Measurements from ENCODE around the gene FAXDC2. TPM values are rescaled to one million over a fixed set of nuclear protein-coding genes. Genes with fewer than 3 reads are reported as not detected.

Gene FAXDC2
- total and polyA plus RNA-seq, 9 of the 15 experiments (the other 6 are each of a cell fraction or from before 2014, with no cell fraction given): 2.4 to 30.0 (median 9.9) TPM

GRCh38 chr5:154815025-154815424 lies 35.4 kb downstream of the FAXDC2 start:
- FAIRE-seq: no peak

More at GRCh38 chr5:154815025-154815424, 35.4 kb downstream of the FAXDC2 start:
- in situ Hi-C loops (cut with MboI) (no loop called here), intact Hi-C loops (cut with micrococcal nuclease) (no loop called here)
- Histone ChIP-seq H3K9me3 (replicated peaks; ENCODE audit: control insufficient read depth, insufficient read depth, low read depth, low read length) (no peaks in the 10 kb centered on the region), H3K27me3 (ENCODE audit: control insufficient read depth in 2 of 2, insufficient read depth in 2 of 2, low read length in 2 of 2) (no peaks in the 10 kb centered on the region), H2AFZ (ENCODE audit: low read depth, low read length) (no peak overlapping the region), H3K79me2 (ENCODE audit: control insufficient read depth, insufficient read depth, low read length) (peaks cover 12% of the 10 kb centered on the region; the same call in 1 of the 3 replicates), H3K4me2 (ENCODE audit: insufficient read depth, low read length) (no peak overlapping the region), H3K9me1 (ENCODE audit: control insufficient read depth, insufficient read depth, low read length) (no peaks in the 10 kb centered on the region), H3K36me3 (ENCODE audit: control insufficient read depth, insufficient read depth, low read length) (peaks cover 96% of the 10 kb centered on the region), H3K4me1 (replicated peaks in 1 of 2; ENCODE audit: control insufficient read depth in 2 of 2, insufficient read depth in 2 of 2, low read length in 2 of 2) (peaks cover 19 to 26% of the 10 kb centered on the region in 2 experiments), H3K4me3 (no peak overlapping the region), H4K20me1 (replicated peaks; ENCODE audit: control insufficient read depth, insufficient read depth, low read length) (peaks cover 6% of the 10 kb centered on the region; the same call in 1 of the 2 replicates), H3K9ac (ENCODE audit: insufficient read depth in 1 of 2, low read depth in 2 of 2, low read length in 2 of 2) (no peak overlapping the region), H3K27ac (ENCODE audit: extremely low read depth, low read depth, low read length) (no peak overlapping the region)
- ChIA-PET POLR2A (interaction anchor here (0.7 kb wide), 1 partner anchor 31 kb away, joined by 3 read pairs; no protein-coding TSS in a partner anchor), CTCF (ENCODE audit: low intra/inter-chr PET ratio) (no interaction called here)
- no TSS peak for BruUV-seq (replicated peaks)
- 91% methylated on average over 10 of the region's 11 CpGs for WGBS (ENCODE audit: insufficient coverage, low coverage, missing lambda C conversion rate)
- ATAC-seq (no peak), DNase-seq (ENCODE audit: extremely low read depth in 1 of 4, low spot score in 3 of 4) (no peak)
- TF ChIP-seq ZNF277 (CRISPR knock-in tag; IDR thresholded peaks at IDR 0.05; ENCODE audit: borderline replicate concordance) (no peak), NR3C1 (CRISPR knock-in tag; IDR thresholded peaks at IDR 0.05) (no peak), ZNF57 (CRISPR knock-in tag; IDR thresholded peaks at IDR 0.05) (no peak), HDAC8 (tag; IDR thresholded peaks at IDR 0.05) (no peak), MCM3 (IDR thresholded peaks at IDR 0.05) (no peak), PURB (CRISPR knock-in tag; IDR thresholded peaks at IDR 0.05; ENCODE audit: low read depth) (no peak), MCM2 (IDR thresholded peaks at IDR 0.05; ENCODE audit: low read depth) (no peak), CBFA2T3 (IDR thresholded peaks at IDR 0.05) (no peak), ZBTB17 (CRISPR knock-in tag; IDR thresholded peaks at IDR 0.05) (no peak), KDM4B (IDR thresholded peaks at IDR 0.05; ENCODE audit: borderline replicate concordance in 2 of 2, low read depth in 1 of 2) (no peak), SP1 (CRISPR knock-in tag; IDR thresholded peaks at IDR 0.05) (no peak), PHB (CRISPR knock-in tag; IDR thresholded peaks at IDR 0.05) (no peak), CTCFL (IDR thresholded peaks at IDR 0.05; ENCODE audit: borderline replicate concordance, insufficient read depth, low read depth, low read length, poor library complexity, severe bottlenecking) (no peak), CSDE1 (IDR thresholded peaks at IDR 0.05) (no peak), KLF16 (IDR thresholded peaks at IDR 0.05) (no peak), JUN (IDR thresholded peaks at IDR 0.05; ENCODE audit: borderline replicate concordance, low read depth, low read length) (no peak), JUN (CRISPR knock-in tag; IDR thresholded peaks at IDR 0.05; ENCODE audit: borderline replicate concordance) (no peak)
- TF ChIP-seq, protein P1, sequence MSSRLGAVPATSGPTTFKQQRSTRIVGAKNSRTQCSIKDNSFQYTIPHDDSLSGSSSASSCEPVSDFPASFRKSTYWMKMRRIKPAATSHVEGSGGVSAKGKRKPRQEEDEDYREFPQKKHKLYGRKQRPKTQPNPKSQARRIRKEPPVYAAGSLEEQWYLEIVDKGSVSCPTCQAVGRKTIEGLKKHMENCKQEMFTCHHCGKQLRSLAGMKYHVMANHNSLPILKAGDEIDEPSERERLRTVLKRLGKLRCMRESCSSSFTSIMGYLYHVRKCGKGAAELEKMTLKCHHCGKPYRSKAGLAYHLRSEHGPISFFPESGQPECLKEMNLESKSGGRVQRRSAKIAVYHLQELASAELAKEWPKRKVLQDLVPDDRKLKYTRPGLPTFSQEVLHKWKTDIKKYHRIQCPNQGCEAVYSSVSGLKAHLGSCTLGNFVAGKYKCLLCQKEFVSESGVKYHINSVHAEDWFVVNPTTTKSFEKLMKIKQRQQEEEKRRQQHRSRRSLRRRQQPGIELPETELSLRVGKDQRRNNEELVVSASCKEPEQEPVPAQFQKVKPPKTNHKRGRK (tag; IDR thresholded peaks at IDR 0.05): no peak

All from K562 (cell line).